ENCODE results near the gene INAFM2. TPM values are rescaled to one million over a fixed set of nuclear protein-coding genes. Genes with fewer than 3 reads are reported as not detected.

Gene INAFM2
- total RNA-seq, 1 experiment from 2014 or later = 8.8 TPM

DNA sequence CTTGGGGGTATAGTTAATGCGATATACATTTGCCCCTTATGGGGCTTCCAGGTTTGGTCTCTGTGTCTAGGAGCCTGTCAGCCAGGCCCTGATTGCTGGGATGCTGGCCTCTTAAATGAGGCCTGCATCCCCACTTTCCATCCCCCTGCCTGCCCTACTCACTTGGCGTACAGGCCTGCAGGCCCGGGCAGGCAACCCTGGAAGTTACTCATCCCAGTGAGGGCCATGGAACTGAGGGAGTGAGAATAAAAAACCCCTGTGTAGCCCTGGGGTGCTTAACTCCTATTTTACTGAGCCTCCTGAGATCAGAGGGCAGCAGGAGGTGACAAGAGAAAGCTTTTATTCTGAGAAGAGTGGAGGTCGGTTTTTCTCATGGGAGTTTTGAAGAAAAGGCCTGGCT, 36.5 kb downstream of the INAFM2 start:
- TF ChIP-seq EGR1 (IDR thresholded peaks at IDR 0.05; ENCODE audit: low read depth) = no peak
- TF ChIP-seq TCF7L2 (IDR thresholded peaks at IDR 0.05; ENCODE audit: borderline replicate concordance, extremely low read depth, insufficient read depth, insufficient read length) = no peak
- TF ChIP-seq, protein P1, sequence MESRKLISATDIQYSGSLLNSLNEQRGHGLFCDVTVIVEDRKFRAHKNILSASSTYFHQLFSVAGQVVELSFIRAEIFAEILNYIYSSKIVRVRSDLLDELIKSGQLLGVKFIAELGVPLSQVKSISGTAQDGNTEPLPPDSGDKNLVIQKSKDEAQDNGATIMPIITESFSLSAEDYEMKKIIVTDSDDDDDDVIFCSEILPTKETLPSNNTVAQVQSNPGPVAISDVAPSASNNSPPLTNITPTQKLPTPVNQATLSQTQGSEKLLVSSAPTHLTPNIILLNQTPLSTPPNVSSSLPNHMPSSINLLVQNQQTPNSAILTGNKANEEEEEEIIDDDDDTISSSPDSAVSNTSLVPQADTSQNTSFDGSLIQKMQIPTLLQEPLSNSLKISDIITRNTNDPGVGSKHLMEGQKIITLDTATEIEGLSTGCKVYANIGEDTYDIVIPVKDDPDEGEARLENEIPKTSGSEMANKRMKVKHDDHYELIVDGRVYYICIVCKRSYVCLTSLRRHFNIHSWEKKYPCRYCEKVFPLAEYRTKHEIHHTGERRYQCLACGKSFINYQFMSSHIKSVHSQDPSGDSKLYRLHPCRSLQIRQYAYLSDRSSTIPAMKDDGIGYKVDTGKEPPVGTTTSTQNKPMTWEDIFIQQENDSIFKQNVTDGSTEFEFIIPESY (IDR thresholded peaks at IDR 0.05; ENCODE audit: extremely low read depth, insufficient replicate concordance, low read length) = no peak
- no peak for TF ChIP-seq FOSL1 (IDR thresholded peaks at IDR 0.05; ENCODE audit: low read depth)
- no peak for TF ChIP-seq POLR2AphosphoS5 (IDR thresholded peaks at IDR 0.05; ENCODE audit: low read depth, low read length)
- TF ChIP-seq RAD21 (IDR thresholded peaks at IDR 0.05; ENCODE audit: low read depth) = no peak
- TF ChIP-seq, protein P2, sequence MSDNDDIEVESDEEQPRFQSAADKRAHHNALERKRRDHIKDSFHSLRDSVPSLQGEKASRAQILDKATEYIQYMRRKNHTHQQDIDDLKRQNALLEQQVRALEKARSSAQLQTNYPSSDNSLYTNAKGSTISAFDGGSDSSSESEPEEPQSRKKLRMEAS (IDR thresholded peaks at IDR 0.05) = no peak
- TF ChIP-seq POLR2A (IDR thresholded peaks at IDR 0.05; ENCODE audit: borderline replicate concordance, extremely low read depth, insufficient read depth, insufficient read length) = no peak
- no peak for TF ChIP-seq JUND (IDR thresholded peaks at IDR 0.05)
- no peak for TF ChIP-seq SRF (IDR thresholded peaks at IDR 0.05; ENCODE audit: low read depth)
- no peak for TF ChIP-seq ZNF274 (IDR thresholded peaks at IDR 0.05; ENCODE audit: low read depth, low read length)
- no peak for TF ChIP-seq ELF1 (IDR thresholded peaks at IDR 0.05; ENCODE audit: borderline replicate concordance, low read depth)
- TF ChIP-seq, protein P3, sequence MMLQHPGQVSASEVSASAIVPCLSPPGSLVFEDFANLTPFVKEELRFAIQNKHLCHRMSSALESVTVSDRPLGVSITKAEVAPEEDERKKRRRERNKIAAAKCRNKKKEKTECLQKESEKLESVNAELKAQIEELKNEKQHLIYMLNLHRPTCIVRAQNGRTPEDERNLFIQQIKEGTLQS (IDR thresholded peaks at IDR 0.05) = no peak
- ATAC-seq = no peak
- ChIA-PET RAD21 (ENCODE audit: low non-redundant PET in 1 of 2, low total read pairs in 2 of 2, uncharacterized antibody in 2 of 2, unreplicated experiment in 2 of 2) (no interaction called here), CTCF (no interaction called here), POLR2A (no interaction called here)
- no TSS peak for BruUV-seq (replicated peaks)
- Histone ChIP-seq H2AFZ (ENCODE audit: low read depth, low read length, poor library complexity, severe bottlenecking) (no peak overlapping the region), H3K9ac (ENCODE audit: low read length) (no peak overlapping the region), H3K4me2 (ENCODE audit: low read length) (no peak overlapping the region), H4K20me1 (ENCODE audit: insufficient read depth) (no peaks in the 10 kb centered on the region), H3K36me3 (ENCODE audit: control insufficient read depth in 1 of 2, insufficient read depth in 2 of 2, low read length in 2 of 2) (no peaks in the 10 kb centered on the region), H3K4me3 (replicated peaks in 1 of 2; ENCODE audit: low read depth in 1 of 2, low read length in 2 of 2) (no peak overlapping the region), H3K79me2 (ENCODE audit: insufficient read depth, low read length) (no peaks in the 10 kb centered on the region), H3K9me3 (ENCODE audit: control insufficient read depth in 1 of 2, insufficient read depth in 1 of 2, low read depth in 1 of 2, low read length in 2 of 2) (no peaks in the 10 kb centered on the region), H3K27ac (ENCODE audit: low read depth, low read length) (no peak overlapping the region), H3K9me2 (ENCODE audit: insufficient read depth) (no peaks in the 10 kb centered on the region), H3K27me3 (ENCODE audit: insufficient read depth, low read length) (no peaks in the 10 kb centered on the region), H3K4me1 (ENCODE audit: control insufficient read depth in 1 of 2, insufficient read depth in 2 of 2, low read length in 2 of 2) (peaks cover 10 to 18% of the 10 kb centered on the region in 2 experiments)
- intact Hi-C loops (cut with micrococcal nuclease) = no loop called here
- DNase-seq (ENCODE audit: low read depth, low spot score) = no peak

All from HCT116 (cell line).